HFFc6 (cell line): Measurements from ENCODE around the gene MAGED1. TPM values are rescaled to one million over a fixed set of nuclear protein-coding genes. Genes with fewer than 3 reads are reported as not detected.

Source experiments
- DNase-seq: peaks from one replicate; pipeline ENCODE4 v3.0.0-alpha.2; 2018
- H3K27ac Mint-ChIP-seq: 2 replicates; pipeline ENCODE4 v1.8.0; 2020; ENCODE audit warnings: mild to moderate bottlenecking, mixed read lengths
- H3K27me3 Mint-ChIP-seq: 2 replicates; pipeline ENCODE4 v1.8.0; 2021; ENCODE audit warnings: mild to moderate bottlenecking, moderate library complexity, mixed read lengths; ENCODE audit not compliant: insufficient read depth
- H3K36me3 Mint-ChIP-seq: 2 replicates; pipeline ENCODE4 v1.8.0; 2021; ENCODE audit warnings: low read depth, mixed read lengths
- H3K4me1 Mint-ChIP-seq: 2 replicates; pipeline ENCODE4 v1.8.0; 2020; ENCODE audit warnings: low read depth, mixed read lengths
- H3K4me3 Mint-ChIP-seq: 2 replicates; pipeline ENCODE4 v1.8.0; 2020; ENCODE audit warnings: mild to moderate bottlenecking, moderate library complexity, mixed read lengths
- H3K9me3 Mint-ChIP-seq: 2 replicates; pipeline ENCODE4 v1.8.0; 2020; ENCODE audit warnings: mild to moderate bottlenecking, mixed read lengths
- total RNA-seq, 6 experiments: library from RNA; stranded (reverse); fragmentation: NEBNext Ultra II Directional; extraction: Animal tissue kit (Norgen Biotek cat#: 25700); gene quantifications; 2 replicates in 1 of 6; 3 replicates in 5 of 6; pipeline ENCODE4 v1.2.3, GENCODE V29; 2021
- TF ChIP-seq, protein P1 (sequence below): fragments of 200-600 bp; sonication (generic); IDR thresholded peaks from 2 replicates; pipeline ENCODE4 v1.5.0; 2021; ENCODE audit warnings: antibody characterized with exemption, mild to moderate bottlenecking

MAGED1 gene
- total RNA-seq, 6 experiments from 2014 or later = 410 to 601 (median 513) TPM

DNA sequence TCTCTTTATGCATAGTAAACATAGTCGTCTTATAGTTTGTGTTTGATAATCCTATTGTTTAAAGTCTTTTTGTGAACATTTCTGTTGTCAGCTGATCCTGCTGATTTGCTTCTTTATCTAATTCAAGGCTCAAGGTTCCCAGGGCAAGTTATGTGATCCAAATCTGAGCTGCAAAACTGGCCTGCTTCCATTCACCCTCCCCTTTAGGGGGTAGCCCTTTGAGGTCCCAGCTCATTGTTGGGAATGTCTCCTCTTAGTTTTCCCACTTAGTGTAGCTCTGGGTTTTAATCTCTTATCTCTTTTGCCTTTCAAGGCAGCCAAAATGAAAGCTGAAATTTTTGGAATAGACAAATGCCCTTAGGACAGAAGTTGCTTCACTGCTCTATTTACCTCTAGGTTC is 40.2 kb upstream of the MAGED1 start:
- no peak overlapping the region for H3K27ac Mint-ChIP-seq
- TF ChIP-seq, protein P1, sequence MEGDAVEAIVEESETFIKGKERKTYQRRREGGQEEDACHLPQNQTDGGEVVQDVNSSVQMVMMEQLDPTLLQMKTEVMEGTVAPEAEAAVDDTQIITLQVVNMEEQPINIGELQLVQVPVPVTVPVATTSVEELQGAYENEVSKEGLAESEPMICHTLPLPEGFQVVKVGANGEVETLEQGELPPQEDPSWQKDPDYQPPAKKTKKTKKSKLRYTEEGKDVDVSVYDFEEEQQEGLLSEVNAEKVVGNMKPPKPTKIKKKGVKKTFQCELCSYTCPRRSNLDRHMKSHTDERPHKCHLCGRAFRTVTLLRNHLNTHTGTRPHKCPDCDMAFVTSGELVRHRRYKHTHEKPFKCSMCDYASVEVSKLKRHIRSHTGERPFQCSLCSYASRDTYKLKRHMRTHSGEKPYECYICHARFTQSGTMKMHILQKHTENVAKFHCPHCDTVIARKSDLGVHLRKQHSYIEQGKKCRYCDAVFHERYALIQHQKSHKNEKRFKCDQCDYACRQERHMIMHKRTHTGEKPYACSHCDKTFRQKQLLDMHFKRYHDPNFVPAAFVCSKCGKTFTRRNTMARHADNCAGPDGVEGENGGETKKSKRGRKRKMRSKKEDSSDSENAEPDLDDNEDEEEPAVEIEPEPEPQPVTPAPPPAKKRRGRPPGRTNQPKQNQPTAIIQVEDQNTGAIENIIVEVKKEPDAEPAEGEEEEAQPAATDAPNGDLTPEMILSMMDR = no peak
- H3K36me3 Mint-ChIP-seq = peaks cover 47% of the 10 kb centered on the region
- peaks cover 30% of the 10 kb centered on the region for H3K9me3 Mint-ChIP-seq
- H3K4me1 Mint-ChIP-seq = no peaks in the 10 kb centered on the region
- no peak overlapping the region for H3K4me3 Mint-ChIP-seq
- no peaks in the 10 kb centered on the region for H3K27me3 Mint-ChIP-seq
- DNase-seq = no peak

DNA sequence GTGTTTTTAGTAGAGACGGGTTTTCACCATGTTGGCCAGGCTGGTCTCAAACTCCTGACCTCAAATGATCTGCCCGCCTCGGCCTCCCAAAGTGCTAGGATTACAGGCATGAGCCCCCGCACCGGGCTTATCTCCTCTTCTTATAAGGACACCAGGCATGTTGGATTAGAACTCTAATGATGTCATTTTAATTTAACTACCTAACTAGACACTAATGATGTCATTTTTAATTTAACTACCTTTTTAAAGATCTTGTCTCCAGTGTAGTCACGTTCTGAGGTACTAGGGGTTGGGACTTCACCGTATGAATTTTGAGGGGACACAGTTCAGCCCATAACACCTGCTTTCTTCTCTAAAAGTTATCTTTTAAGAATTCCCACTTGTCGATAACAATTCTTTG is 37.7 kb upstream of the MAGED1 start:
- Mint-ChIP-seq H3K27me3 (peaks cover 2% of the 10 kb centered on the region; the same call in 1 of the 2 replicates), H3K36me3 (peaks cover 55% of the 10 kb centered on the region), H3K27ac (no peak overlapping the region)

DNA sequence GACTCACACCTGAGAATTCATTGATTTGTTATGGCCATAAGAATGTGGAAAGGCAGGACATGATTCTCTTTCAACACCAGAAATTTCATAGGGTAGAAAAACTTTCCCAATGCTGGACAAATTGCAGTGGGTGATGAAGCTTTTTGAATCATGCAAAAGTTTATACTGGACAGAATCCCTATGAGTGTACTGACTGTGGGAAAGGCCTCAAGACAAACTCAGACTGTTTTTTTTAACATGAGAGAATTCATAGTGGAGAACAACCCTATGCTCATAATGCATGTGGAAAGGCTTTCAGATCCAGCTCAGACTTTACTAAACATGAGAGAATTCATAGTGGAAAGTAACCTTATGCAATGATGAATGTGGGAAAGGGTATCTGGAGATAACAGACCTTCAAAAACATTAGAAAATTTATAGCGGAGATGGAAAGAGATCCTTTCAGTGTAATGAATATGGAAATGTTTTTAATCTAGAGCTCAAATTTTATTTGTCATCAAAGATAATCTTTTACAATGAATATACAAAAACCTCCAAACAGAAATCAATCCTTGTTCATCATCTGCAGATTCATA is 36.2 kb upstream of the MAGED1 start:
- peaks cover 2% of the 10 kb centered on the region; the same call in 1 of the 2 replicates for H3K27me3 Mint-ChIP-seq
- no peaks in the 10 kb centered on the region for H3K4me1 Mint-ChIP-seq
- no peak overlapping the region for H3K27ac Mint-ChIP-seq
- peaks cover 30% of the 10 kb centered on the region for H3K9me3 Mint-ChIP-seq
- no peak overlapping the region for H3K4me3 Mint-ChIP-seq
- no peak for DNase-seq
- TF ChIP-seq, protein P1 = no peak
- H3K36me3 Mint-ChIP-seq = peaks cover 50% of the 10 kb centered on the region

More for the DNA sequence above, 37.7 kb upstream of the MAGED1 start:
- TF ChIP-seq, protein P1 = no peak
- Mint-ChIP-seq H3K4me1 (no peaks in the 10 kb centered on the region), H3K9me3 (peaks cover 30% of the 10 kb centered on the region), H3K4me3 (no peak overlapping the region)
- DNase-seq = no peak

DNA sequence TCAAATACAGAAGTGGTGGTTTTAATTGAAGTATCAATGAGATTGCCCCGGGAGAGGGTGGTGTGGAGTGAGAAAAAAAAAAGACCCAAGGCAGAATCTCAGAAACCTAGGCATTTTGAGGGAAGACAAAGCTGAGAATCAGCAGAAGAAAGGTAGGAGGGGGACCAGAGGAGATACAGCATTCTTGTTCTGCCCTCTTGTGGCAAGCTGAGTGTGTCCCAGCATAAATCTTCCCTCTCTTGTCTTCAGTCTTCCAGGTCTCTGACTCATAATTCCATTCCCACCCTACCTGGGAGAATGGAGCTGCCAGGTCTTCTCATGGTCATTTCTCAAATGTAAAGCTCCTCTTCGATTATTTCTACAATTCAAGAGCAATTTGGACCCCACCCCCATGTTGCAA is 32.7 kb upstream of the MAGED1 start:
- peaks cover 2% of the 10 kb centered on the region for H3K4me1 Mint-ChIP-seq

DNA sequence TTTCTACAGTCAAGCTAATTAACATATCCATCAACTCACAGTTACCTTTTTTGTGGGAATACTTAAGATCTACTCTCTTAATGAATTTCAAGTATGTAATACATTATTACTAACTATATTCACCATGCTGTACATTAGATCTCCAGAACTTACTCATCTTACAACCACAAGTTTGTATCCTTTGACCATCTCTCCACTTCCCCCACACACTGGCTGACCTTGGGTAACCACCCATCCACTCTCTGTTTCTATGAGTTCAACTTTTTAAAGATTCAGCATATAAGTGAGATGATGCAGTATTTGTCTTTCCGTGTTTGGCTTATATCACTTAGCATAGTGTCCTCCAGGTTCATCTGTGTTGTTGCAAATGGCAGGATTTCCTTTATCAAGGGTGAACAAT is 30.5 kb upstream of the MAGED1 start:
- Mint-ChIP-seq H3K36me3 (peaks cover 19% of the 10 kb centered on the region), H3K27ac (no peak overlapping the region), H3K4me1 (peaks cover 10% of the 10 kb centered on the region), H3K9me3 (peaks cover 5% of the 10 kb centered on the region; the same call in 1 of the 2 replicates), H3K27me3 (peaks cover 2% of the 10 kb centered on the region; the same call in 1 of the 2 replicates), H3K4me3 (no peak overlapping the region)
- TF ChIP-seq, protein P1 = no peak
- no peak for DNase-seq

More for the DNA sequence above, 32.7 kb upstream of the MAGED1 start:
- Mint-ChIP-seq H3K9me3 (peaks cover 26% of the 10 kb centered on the region), H3K27me3 (peaks cover 2% of the 10 kb centered on the region; the same call in 1 of the 2 replicates), H3K4me3 (no peak overlapping the region), H3K36me3 (peaks cover 31% of the 10 kb centered on the region), H3K27ac (no peak overlapping the region)
- DNase-seq = no peak
- TF ChIP-seq, protein P1 = peak; percentile 68
